Activated CD4-positive, CD25-positive, alpha-beta regulatory T cell (primary cell): ENCODE data around the gene SLC41A3.
"Not testable (repeated sequence)": the region's sequence is repeated elsewhere in the genome, so short reads cannot be mapped to it uniquely, and the experiment has no call there.

Source experiments
- DNase-seq, 4 experiments: peaks; one replicate each; lab custom pipeline; 2025; lab: John Stamatoyannopoulos, UW

Gene SLC41A3

GRCh38 chr3:126082362-126083137 lies 1.4 kb downstream of the SLC41A3 start:
- no peak for DNase-seq

DNA sequence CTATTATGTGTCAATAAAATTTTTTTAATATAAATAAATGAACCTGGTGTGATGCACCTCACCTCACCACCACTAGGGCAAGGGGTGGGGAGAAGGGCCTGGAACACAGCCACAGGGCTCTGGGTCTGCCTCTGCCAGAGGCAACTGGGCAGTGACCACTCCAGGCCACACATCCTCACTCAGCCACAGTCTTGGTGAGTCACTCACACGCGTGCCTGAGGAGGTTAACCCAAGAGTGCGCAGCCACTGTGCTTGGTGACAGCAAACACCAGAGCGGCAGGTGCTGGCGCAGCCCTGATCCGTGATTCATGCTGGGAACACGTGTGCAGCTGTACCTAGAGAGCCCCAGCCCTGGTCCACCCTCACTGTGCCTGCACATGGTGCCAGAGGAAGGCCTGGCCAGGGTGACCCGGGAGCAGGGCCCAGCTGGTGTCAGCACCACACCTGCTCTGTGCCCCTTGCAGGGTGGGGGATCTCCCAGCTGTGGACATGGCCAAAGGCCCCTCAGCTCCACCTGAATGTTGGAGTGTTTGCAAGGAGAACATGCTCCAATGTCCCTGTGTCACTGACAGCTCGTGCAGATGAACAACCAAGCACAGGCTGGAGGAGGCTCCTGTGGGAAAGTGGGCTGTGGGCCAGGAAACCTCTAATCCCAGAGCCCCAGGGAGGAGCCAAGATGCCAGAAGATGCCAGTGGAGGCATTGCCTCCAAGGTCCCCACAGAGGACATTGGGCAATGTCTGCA lies 2.1 kb downstream of the SLC41A3 start:
- DNase-seq, result no peak

- no peak for DNase-seq
These were observed 3.0 kb downstream of the SLC41A3 start for GRCh38 chr3:126080970-126081369.

GRCh38 chr3:126078866-126079265 lies 5.1 kb downstream of the SLC41A3 start:
- DNase-seq, result no peak

DNA sequence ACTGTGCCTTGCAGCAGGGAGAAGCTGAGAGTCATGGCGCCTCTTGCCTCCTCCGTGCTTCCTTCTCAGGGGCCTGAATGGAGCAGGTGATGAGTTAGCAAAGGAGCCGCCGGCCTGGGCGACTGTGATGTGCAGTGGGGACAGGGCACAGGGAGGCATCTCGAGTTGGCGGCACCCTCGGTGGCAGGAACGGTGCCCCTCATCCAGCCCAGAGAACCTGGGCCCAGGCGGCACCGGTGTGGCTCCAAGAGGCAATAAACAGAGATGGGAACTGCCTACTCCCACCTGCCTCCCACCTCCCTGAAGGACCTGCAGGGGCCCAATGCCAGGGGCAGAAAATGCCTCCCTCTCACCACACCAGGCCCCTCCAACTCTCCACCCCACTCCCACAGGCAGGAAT lies 6.2 kb downstream of the SLC41A3 start:
- no peak for DNase-seq

DNA sequence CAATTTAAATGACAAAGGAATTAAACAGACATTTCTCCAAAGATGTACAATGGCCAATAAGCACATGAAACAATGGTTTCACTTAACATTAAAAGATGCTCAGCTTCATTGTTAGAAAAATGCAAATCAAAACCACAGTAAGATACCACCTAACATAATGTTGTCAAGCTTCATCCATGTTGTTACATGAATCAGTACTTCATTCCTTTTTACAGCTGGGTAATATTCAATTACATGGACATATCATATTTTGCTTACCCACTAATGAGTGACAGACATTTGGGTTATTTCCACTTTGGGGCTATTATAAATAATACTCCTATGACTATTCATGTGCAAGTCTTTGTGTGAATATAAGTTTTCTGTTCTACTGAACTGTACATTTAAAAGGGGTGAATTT lies 7.8 kb downstream of the SLC41A3 start:
- no peak for DNase-seq

DNA sequence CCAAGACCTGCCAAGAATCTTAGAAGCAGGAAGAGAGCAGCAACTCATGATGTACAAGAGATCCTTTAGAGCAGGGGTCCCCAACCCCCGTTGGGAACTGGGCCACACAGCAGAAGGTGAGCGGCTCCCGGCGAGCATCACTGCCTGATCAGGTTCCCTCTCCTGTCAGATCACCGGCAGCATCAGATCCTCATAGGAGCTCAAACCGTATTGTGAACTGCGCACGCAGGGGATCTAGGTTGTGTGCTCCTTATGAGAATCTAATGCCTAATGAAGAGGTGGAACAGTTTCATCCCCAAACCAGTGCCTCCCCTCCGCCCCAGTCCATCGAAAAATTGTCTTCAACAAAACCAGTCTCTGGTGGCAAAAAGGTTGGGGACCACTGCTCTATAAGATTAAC lies 13.8 kb downstream of the SLC41A3 start:
- DNase-seq, result no peak

DNA sequence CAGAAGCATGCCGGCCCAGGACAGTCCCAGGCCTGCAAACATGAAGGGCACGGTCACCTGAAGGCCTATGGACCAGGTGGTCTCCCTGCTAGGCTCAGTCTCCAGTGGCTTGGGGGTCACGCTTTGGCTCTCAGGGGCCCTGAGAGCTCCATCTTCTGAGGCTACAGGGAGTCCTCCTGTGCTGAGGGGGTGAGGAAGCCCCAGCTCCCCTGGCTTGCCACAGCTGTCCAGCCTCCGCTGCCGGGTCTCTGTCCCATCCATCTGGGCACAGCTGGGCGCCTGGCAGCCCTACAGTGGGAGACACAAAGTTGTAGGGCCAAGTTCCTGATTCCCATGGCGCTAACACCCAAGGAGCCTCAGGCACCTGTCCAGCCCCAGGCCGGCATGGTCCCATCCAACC lies 16.0 kb downstream of the SLC41A3 start:
- no peak for DNase-seq

DNA sequence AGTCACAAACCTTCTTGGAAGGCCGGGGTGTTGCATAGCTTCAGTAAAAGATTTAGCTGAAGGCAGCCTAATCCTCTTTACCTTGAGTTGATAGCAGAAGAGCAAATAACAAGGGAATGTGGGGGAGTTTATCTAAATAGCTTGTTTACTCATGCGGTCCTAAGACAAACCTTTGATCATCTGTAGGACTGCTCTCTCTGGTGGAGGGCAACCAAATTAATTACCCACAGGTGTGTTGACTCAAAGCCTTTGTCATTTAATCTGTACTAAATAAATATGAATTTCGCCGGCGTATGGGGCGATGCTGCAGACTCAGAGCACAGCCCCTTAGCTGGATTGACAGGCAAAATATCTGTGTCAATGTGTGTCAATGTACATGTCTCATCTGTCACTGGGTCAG lies 17.2 kb downstream of the SLC41A3 start:
- not testable (repeated sequence) for DNase-seq

GRCh38 chr3:126065876-126066275 lies 18.0 kb downstream of the SLC41A3 start:
- DNase-seq, result no peak

DNA sequence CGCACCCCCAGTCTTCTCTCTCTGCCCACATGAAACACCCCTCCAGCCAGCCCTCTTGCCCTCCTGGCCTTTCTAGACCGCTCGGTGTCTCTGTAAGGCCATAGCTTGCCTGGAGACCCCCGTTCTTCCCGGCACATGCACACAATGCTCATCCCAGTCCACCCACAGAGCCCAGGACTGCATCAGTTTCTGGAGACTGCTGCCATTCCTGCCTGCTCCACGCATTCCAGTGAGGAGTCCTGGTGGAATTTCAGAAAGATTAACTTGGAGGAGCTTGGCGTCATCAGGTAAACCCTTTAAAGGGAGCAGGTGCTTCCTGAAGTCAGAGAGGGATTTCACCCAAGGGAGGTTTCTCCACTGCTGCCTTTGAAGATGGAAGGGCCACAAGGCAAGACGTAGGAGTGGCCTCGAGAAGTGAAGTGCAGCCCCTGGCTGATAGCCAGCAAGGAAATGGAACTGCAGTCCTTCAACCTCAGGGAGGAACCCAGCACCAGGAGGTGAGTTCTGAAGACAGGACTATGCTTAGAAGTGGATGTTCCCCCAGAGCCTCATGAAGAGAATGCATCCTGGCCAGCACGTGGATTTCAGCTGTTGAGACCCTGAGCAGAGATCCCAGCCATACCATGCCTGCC lies 19.2 kb downstream of the SLC41A3 start:
- no peak for DNase-seq

DNA sequence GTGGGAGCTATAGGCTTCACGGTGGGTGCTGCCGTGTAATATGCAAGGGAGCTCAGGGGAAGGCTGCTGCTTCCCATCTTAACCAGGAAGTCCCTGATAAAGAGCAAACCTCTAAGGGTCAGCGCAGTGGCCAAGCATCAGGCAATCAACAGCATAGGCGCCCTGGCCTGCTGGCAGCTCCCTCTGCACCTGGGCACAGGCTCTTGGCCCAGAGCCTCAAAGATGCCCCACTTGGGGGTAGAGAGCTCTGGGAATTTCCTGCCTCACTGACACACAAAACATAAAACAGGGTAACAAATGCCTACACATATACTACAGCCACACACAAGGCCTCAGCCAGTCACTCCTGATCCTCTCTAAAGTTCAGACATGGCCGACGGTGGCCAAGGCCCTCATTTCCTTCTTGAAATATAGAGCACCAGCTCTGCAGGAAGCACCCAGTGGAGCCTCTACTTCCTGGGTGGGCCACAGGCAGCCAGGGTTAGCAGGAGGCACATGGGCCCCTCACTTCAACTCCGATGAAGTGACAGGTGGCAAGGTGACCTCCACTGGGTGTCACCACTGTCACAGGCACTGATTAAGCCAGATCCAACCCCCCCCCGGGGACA lies 20.5 kb downstream of the SLC41A3 start:
- no peak for DNase-seq

DNA sequence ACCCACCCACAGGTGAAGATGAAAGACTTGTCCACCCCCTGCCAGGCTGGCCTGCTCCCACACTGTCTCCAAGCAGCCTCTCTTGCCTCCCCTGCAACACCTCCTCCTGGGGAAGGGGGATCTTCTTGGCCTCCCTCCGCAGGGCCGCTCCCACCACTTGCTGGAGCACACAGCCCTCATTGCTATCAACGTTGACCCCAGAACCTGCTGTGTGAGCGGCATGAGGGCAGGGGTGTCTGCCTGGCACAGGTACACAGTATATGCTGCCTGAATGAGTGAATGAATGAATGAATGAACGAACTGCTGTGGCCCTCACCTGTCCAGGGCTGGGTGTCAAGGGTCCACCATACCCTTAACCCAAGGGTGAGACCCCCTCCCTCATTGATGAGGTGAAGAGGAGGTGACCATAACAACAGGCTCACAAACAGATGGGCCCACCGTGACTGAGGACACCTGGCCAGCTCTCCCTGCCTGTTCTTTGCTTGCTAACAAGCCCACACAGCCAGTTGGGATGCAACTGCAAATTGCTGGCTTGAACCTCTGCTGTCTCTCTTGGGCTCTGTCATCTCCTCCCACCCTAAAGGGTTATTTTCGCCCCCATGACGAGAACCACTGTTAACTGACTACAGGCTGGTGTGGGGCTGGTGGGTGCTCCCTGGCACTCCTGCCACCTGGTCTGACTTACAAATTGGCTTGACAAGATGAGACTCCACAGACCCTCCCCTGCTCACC lies 22.5 kb downstream of the SLC41A3 start:
- DNase-seq, result no peak

GRCh38 chr3:126060613-126061145 lies 23.2 kb downstream of the SLC41A3 start:
- no peak for DNase-seq

DNA sequence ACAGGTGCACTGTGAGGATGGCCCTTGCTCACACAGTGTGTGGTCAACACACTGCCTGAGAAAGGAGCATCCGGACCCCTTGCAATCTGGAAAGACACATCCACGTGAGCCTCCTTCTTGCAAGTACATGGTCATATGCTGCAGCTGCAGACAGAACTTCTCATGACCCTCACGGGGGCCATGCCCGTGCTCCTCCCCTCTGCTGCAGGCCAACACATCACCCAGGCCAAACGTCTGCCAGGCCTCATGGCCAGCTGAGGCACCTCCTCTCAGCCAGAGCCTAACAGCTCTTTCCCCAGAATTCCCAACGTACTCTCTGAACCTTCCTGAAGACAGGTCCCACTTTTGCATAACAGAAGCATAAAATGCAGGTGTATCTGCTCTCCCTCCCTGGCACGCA lies 25.3 kb downstream of the SLC41A3 start:
- no peak for DNase-seq

DNA sequence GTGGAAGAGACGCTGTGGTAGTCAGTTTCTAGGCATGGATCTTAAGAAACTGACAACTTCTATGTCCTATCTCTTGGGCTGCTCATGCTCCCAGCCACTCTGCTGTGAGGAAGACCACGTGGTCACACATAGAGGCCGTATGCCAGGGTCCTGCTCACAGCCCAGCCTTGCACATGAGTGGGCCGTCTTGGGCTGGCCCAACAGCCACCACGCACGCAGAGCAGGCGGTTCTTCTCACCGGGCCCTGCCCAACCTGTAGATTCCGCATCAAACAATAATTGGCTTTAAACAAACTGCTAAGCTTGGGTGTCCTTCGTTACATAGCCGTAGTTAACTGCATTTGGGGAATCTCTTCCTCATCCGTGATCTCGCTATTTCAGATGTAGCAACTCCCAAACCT lies 26.0 kb downstream of the SLC41A3 start:
- no peak for DNase-seq

DNA sequence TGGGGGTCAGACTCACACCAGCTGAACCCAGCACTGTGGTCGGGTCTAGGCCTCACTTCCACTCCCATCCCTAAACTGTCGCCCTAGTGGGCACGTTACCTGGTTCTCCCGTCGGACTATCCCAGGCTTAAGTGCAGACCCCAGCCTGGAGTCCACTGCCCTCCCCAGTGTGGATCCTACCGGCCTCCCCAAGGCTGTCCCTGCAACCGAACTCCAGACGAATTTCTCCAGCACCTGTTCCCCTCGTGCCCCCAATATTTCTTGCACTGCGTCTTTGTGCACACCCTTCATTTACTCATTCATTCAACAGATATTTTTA lies 26.5 kb downstream of the SLC41A3 start:
- DNase-seq, result no peak

DNA sequence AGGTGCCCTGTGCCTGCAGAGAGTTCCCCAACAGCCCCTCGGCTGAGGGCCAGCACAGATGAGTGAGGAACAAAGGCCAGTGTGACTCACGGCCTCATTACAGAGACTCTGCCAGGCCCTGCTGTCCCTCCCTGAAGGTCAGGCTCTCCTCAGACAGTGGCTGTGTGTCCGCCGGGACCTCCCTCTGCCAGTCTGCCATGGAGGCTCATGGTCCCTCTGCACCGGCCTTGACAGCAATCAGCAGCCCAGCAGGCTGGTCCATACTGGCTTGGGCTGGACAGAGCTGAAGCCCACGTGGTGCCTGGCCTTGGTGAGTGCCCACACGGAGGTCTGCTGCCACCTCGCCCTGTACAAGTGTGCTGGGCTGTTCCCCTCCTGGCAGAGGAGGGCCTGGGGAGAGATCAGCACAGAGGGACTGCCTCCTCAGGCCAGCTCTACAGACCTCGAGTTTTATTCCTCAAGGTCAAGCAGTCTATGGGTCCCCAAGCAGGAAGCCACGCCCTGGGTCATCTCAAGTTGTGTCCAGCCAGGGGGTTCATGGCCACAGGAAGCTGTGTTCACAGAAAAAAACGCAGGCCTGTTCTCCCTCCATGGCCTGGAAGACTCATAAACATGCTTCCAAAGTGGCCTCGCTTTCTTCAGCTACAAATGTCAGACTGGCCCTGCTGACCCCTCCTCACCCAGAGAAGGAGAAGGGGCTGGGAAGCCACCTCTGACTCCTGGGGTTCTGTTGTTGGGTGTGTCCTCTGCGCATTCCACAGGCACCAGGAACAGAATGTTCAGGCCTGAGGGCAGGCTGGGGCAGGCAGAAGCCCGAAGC lies 27.0 kb downstream of the SLC41A3 start:
- no peak for DNase-seq

DNA sequence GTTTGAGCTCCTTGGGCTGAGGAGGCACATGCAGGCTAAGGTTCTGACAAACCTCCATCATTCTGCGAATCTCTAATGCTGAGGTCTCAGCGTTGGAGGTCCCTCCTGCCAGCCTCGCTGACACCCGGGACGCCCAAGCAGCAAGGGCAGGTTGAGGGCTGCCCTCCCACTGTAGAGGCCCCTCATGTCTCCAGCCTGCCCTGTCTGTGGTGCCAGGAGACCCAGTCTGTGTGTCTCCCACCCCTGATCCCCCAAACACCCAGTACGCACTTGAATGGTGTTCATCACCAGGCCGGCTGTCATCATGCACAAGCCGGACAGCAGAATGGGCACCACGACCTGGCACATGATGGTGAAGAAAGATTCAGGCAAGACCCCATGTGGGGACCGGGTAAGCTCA lies 27.8 kb downstream of the SLC41A3 start:
- DNase-seq, result no peak

GRCh38 chr3:126054870-126055269 lies 29.1 kb downstream of the SLC41A3 start:
- no peak for DNase-seq

GRCh38 chr3:126053949-126054569 lies 29.9 kb downstream of the SLC41A3 start:
- no peak for DNase-seq
